GM18502 (cell line): ENCODE measurements around the gene PGLYRP2.
"Not testable (repeated sequence)": the region's sequence is repeated elsewhere in the genome, so short reads cannot be mapped to it uniquely, and the experiment has no call there.

ENCODE experiments used
- ATAC-seq: cut with Tn5 transposase; IDR thresholded peaks from one replicate; pipeline ENCODE4 v1.9.1; 2021; ENCODE audit warnings: mild to moderate bottlenecking; ENCODE audit not compliant: unreplicated experiment, poor library complexity

Gene PGLYRP2, protein sequence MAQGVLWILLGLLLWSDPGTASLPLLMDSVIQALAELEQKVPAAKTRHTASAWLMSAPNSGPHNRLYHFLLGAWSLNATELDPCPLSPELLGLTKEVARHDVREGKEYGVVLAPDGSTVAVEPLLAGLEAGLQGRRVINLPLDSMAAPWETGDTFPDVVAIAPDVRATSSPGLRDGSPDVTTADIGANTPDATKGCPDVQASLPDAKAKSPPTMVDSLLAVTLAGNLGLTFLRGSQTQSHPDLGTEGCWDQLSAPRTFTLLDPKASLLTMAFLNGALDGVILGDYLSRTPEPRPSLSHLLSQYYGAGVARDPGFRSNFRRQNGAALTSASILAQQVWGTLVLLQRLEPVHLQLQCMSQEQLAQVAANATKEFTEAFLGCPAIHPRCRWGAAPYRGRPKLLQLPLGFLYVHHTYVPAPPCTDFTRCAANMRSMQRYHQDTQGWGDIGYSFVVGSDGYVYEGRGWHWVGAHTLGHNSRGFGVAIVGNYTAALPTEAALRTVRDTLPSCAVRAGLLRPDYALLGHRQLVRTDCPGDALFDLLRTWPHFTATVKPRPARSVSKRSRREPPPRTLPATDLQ

DNA sequence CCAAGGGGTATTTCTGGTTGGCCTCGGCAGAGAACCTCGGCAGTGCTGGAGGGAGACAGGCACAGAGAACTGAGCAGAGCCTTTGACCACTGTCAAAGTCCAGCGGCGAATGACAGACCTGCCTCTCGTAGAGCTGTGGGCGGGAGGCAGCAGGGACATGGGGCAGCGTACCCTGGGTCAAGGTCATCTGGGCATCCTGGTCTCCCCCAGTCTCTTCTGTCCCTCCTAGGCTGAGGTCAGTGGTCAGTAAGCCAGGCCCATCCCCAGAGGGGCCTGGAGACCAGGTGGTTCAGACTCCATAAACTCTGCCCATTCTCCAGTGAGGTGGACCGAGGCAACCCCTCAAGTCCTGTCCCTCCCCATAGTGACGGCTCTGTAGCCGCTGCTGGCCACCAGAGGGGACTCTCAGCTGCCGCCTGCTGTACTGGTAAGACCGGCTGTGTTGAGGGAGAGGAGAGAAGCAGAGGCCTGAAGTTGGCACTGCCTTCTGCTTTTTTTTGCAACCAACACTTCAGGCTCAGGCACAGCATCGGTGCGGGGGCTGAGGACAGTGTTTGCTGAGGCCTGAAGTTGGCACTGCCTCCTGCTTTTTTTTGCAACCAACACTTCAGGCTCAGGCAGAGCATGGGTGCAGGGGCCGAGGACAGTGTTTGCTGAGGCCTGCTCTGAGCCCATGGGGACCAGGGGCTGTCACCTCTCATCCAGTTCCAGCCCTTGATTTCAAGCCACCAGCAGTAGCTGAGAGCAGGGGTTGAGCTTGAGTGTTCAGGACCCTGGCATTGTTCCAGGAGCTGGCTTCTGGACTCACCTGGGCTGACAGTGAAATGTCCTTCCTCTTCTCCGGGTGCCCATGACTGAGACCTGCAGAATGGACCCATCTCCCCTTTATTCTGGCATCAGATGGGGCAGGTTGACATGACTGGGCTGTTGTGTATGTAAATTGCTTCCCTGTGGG is at the start of gene PGLYRP2:
TSS of gene PGLYRP2 (minus strand) at position 111 of the 955 bp plus-strand sequence. CDS start 130 bp downstream, outside the sequence.
- no peak for ATAC-seq

DNA sequence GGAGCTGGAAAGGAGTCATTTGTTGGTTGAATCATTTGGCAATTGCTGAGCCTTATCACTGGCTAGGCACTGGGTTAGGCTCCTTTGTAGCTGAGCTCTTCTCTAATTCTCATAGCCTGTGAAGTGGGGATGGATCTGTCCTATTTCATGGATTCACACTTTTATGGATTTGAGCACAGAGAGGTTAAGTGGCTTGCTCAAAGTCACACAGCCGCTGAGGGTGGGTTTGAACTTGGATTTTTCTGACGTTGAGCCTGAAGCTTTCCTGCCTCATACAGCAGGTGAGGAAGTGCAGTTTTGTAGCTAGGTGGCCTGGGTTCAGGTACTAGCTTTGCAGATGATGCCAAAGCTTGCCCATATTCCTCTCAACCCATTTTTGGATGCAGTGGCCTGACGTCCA is 48.4 kb upstream of the PGLYRP2 start:
- ATAC-seq: no peak

DNA sequence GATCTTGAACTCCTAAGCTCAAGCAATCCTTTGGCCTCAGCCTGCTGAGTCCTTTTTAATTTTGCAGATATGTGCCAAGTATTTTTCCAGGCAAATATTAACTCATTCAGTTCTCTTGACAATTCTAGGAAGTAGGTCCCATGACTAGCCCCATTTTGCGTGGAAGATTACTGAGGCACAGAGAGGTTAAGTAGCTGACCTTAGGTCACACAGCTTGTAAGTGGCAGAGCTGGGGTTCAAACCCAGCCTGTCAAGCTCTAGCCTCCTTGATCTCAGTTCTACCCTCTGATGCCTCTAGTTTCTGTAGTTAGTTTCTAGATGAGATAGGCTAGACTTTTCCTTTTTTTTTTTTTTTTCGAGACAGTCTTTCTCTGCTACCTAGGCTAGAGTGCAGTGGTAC is 47.1 kb upstream of the PGLYRP2 start:
- no peak for ATAC-seq

DNA sequence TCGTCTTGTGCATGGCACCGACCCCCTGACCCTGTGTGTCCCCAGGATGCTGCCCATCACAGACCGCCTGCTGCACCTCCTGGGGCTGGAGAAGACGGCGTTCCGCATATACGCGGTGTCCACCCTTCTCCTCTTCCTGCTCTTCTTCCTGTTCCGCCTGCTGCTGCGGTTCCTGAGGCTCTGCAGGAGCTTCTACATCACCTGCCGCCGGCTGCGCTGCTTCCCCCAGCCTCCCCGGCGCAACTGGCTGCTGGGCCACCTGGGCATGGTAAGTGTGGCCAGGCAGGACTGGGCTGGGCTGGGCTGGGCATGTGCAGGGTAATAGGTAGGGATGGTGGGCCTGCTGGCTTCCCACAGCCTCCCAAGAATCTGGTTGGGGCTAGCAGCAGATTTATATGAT is 46.0 kb upstream of the PGLYRP2 start:
- ATAC-seq: no peak

DNA sequence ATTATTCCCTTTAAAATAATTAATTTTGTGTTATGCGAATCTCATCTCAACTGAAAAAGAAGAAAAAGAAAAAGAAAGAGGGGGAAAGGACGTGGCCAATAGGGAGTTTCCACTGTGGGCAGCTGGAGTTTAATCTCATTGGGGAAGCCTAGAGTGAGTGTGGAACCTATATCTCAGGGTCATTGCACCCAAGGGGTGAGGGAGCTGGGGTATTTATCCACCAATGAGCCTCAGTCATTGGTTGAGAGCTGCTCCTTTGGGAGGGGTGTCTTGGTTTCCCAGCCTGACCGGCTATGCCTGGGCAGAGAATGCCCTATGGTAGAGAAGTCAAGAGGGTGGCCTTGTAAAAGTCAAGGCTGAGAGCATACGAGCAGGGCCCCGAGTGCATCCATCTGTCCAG is 45.5 kb upstream of the PGLYRP2 start:
- ATAC-seq: no peak

DNA sequence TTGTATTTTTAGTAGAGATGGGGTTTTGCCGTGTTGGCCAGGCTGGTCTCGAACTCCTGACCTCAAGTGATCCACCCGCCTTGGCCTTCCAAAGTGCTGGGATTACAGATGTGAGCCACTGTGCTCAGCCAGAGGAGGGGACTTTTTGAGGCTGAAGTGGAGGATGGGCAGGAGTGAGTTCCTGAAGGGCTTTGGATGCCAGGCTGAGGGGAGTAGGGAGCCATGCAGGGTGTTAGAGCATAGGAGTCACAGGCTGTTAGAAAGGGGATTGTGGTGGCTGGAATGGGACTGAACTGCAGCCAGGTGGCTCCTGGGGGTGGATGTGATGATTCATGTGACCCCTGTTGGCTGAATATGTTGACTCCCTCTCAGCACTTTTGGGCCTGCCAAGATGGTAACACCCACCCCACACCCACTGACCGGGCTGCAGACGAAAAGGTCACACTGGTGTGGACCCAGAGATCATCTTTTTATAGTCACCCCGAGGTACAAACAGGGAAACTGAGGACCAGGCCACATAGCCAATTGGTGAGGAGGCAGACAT is 40.2 kb upstream of the PGLYRP2 start:
- ATAC-seq: no peak

DNA sequence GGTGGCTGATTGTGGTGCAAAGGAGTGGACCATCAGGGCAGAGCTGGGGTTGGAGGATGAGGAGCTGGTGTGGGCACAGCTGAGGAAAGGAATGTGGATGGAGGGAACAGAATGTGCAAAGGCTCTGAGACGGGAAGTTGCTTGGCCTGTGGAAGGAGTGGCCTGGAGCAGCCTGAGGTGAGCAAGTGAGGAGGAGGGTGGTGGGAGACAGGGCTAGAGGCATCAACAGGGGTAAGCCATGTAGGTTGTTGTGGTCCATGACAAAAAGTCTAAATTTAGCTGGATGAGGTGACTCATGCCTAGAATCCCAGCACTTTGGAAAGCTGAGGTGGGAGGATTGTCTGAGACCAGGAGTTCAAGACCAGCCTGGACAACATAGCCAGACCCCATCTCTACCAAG is 38.5 kb upstream of the PGLYRP2 start:
- no peak for ATAC-seq

DNA sequence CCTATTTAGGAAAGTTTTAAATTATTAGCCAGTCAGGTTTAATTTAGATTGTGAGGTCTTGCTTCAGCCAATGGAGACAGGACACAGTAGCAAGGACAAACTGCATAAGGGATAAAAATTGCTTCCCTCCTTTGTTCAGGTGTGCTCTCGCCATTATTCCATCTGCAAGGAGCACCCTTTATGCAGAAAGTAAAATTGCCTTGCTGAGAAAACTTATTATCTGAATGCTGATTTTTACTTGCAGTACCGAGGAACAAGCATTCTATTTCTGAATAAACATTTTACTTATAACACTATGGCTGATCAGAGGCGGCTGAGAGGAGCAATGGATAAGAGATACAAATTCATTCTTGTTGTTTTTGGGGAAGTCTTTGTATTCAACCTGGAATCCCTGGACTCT is 37.1 kb upstream of the PGLYRP2 start:
- ATAC-seq: no peak

DNA sequence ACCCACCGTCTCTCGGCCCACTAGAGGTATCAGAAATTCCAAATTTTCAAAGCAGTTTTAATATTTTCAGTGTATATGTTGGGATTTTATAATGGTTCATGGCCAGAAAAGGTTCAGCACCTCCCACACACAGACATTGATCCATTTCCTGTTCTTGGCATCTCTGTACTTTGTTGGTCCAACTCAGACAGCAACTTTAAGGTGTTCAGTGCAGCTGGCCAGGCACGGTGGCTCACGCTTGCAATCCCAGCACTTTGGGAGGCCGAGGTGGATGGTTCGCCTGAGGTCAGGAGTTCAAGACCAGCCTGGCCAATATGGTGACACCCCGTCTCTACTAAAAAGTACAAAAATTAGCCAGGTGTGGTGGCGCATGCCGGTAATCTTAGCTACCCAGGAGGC is 35.9 kb upstream of the PGLYRP2 start:
- not testable (repeated sequence) for ATAC-seq

DNA sequence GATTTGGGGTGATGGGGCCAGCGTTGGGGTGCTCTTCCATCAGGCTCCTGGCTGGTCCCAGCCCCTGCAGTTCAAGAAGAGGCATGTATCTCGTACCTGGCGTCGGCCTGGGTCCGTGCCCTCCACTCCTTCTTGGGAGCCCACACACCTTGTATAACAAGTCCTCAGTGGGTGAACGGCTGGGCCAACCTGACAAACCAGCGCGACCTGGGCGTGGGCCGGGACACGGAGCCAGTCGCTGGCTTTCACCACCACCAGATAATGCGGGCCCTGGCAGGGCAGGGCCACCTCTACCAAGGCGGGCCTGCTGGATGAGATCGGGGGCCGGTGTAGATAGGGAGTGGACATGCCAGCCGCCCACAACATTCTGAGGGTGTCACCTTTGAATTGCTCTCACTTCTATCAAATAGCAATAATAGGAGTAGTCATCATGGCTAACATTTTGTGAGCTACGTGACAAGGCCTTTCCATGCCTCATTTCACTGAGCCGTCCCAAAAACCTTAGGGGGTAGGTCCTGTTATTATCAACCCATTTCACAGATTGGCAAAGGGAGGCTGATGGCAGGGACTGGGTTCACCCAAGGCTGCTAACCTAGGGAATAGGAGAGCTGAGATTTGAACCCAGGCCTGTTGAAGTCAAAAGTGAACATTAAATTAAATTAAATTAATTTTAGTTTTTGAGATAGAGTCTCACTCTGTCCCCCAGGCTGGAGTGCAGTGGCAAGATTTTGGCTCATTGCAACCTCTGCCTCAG is 32.5 kb upstream of the PGLYRP2 start:
- no peak for ATAC-seq

DNA sequence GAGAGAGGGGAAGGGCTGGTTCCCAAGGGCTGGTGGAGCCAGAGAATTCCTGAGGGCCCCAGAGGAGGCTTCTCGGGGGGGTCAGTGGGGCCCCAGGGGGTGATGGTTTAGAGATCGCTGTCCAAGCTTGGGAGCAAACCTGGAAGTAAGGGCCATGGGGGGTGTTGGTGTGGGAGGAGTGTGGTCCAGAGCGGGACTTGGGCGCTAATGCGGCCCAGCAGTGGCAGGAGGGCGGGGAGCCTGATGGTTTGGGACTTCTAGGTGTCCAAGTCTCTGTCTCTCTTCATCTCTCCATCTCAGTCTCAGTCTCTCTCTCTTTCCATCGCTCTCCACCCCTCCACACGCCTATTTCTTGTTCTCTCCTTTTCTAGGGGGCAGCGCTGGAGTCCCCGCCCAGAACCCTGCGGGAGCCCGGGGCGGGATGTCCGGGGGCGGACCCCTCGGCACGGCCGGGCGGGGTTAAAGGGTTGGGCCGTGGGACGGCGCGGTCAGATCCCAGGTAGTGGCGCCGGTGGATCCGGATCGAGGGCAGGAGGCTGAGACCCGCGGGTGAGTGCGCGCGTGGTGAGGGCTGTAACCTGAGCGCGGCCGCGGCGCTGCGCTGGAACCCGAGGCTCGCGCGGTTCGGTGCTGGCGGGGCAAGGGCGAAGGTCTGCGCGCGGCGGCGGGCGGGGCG is 28.9 kb upstream of the PGLYRP2 start, which contains the start of gene CYP4F22:
TSS of gene CYP4F22 (plus strand) at position 491 of the 676 bp plus-strand sequence. CDS start 16,812 bp downstream, outside the sequence.
- ATAC-seq: no peak

DNA sequence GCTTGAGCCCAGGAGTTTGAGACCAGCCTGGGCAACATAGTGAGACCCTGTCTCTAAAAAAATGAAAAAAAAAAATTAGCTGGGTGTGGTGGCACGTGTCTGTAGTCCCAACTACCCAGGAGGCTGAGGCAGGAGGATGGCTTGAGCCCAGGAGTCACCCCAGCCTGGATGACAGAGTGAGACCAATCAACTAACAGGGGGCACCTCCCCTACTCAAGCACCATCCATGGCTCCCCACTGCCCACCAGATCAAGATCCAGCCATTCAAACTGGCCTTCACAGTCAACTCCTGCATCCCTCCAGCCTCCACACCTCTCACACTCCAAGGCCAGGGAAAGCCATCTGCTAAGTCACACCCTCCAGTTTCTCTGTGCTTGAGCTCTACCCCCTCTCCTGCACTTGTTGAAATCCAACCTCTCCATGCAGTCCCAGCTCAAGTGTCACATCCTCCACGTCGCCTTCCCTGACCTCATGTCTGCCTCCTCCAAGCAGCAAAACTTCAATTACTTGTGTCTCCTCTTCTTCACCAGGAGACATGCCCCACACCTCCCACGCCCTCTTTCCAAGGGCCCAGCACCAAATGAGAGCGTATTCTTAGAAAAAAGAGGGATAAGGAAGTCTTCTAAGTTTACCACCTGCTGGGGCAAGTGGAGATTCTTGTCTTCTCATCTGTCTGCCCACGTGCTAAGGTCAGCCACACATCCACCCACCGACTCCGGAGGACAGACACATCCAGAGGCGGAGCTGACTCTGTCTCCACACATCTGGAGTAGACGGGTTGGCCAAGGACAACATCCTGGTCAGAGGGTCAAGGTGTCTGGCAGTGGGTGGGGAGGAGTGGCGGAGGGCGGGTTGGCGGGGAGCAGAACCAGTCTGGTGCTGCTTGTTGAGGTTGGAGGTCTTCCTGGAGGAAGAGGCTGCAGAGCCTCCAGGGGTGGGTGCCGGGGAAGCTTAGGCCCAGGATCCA is 28.1 kb upstream of the PGLYRP2 start:
- no peak for ATAC-seq

DNA sequence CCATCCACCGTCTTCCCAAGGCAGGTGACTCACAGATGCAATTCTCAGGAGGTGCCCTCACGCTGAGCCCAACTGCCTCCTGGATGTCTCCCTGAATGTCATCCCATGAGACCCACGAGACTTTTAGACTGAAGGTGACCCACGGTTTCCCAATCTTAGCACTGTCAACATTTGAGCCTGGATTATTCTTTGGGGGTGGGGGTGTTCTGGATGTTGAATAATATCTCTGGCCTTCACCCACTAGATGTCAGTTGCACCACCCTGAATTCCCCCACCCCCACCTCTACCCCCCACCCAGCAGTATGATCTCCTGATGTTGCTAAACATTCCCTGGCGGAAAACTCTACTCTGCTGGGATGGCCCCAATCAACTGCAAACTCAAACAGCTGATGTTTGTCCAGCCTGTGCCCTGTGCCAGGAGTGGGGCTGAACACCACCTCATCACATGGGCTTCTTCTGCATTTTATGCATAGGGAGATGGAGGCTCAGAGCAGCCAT is 26.8 kb upstream of the PGLYRP2 start:
- no peak for ATAC-seq

DNA sequence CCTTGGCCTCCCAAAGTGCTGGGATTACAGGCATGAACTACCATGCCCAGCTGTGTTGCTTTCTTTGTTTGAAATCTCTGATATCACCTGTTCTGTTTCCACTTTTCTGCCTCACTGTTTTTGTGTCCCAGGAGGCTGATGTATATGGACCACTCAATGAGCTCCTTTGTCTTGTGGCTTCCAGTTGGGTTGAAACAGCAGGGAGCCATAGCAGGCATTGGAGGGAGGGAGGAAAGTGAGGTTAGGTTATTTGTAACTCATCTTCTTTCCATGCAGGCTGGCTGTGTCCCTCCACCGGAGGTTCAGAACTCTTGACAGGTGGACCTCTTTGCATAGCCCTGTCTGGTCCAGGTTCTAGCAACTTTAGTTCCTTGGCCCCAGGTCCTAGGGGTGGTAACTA is 23.0 kb upstream of the PGLYRP2 start:
- ATAC-seq: no peak

DNA sequence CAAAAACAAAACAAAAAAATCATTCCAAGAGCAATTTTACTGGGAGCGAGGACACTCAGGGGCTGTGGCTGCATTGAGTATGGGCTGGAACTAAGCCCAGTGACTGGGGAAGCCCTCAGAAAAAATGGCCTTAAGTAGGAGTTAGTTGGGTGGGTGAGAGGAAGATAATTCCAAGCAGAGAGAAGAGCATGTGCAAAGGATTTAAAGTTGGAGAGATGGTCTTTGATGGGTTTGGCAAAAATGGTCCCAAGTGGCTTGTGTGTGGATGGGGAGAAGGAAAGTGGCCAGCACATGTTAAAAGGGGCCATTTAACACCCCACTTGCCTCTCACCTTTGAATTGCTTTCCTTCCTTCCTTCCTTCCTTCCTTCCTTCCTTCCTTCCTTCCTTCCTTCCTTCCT is 22.3 kb upstream of the PGLYRP2 start:
- no peak for ATAC-seq

DNA sequence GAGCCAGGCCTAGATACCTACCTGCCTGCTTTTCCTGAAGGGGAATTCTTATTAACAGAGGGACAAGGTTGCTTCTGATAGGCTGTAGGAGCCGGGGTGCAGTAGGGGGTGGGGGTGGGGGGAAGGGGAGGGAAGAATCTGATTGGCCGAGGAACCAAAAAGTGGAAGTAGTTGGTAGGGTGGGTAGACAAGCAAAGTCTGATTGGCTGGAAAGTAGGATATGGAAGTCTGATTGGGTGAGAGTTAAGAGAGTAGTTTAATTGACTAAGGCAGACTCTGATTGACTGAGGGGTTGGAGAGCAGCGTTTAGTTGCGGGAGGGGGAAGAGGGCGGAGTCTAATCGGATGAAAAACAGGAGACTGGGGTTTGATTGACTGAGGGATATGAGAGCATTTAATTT is 19.6 kb upstream of the PGLYRP2 start:
- ATAC-seq: no peak

DNA sequence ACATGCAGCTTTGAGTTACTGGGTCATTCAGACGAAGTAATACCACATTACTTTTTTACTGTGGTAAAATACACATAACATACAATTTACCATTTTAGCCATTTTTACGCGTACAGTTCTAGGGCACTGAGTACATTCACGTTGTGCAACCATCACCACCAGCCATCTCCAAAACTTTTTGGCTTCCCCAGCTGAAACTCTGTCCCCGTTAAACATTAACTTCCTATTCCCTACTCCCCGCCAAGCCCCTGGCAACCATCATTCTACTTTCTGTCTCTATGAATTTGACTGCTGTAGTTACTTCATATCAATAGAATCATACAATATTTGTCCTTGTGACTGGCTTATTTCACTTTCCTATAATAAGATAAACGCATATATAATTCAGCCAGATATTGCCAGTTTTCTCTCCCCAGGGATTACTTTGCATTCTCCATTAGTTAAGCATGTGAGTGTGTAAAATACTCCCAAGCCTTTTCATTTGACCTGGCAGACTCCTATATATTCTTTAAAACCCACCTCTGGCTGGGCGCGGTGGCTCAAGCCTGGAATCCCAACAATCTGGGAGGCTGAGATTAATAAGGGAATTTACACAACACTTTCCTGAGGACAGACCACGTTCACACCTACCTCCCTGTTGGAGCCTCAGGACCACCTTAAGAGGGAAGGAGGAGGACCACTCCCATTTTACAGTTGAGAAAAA is 19.0 kb upstream of the PGLYRP2 start:
- ATAC-seq: no peak
